IMR-90 (cell line): ENCODE measurements around the gene LGALSL. TPM values are rescaled to one million over a fixed set of nuclear protein-coding genes. Genes with fewer than 3 reads are reported as not detected.

Source experiments
- ATAC-seq: fragments of 200-7000 bp; cut with Tn5 transposase; 2 replicates; pipeline ENCODE4 v1.9.1; 2020; ENCODE audit warnings: low read depth, mild to moderate bottlenecking, moderate library complexity
- BruUV-seq: library from RNA; stranded (reverse); fragments of 400-500 nt; replicated peaks from 2 replicates; lab custom pipeline; 2021; lab: Mats Ljungman, UMichigan
- CTCF ChIA-PET: fragments of 300-600 bp; formaldehyde crosslinking; extraction: SDS; loops from one replicate; lab custom pipeline; 2021; ENCODE audit warnings: antibody characterized with exemption; lab: Yijun Ruan, JAX
- POLR2A ChIA-PET: fragments of 300-600 bp; sonication (Branson Sonifier 250); formaldehyde crosslinking; loops from one replicate; lab custom pipeline; 2022; ENCODE audit warnings: antibody characterized with exemption; ENCODE audit not compliant: unreplicated experiment; lab: Charles Lee
- DNase-seq: peaks from one replicate; pipeline ENCODE4 v3.0.0; 2013
- H2AFZ ChIP-seq: replicated peaks from 2 replicates; pipeline ENCODE3; 2013; ENCODE audit warnings: low read length, mild to moderate bottlenecking; ENCODE audit not compliant: poor library complexity
- H2AK5ac ChIP-seq: 2 replicates; pipeline ENCODE4 v1.6.1; 2013; ENCODE audit warnings: low read depth, low read length, inconsistent platforms
- H2AK9ac ChIP-seq: replicated peaks from 2 replicates; pipeline ENCODE3; 2013; ENCODE audit warnings: mild to moderate bottlenecking, low read depth, low read length, moderate library complexity; ENCODE audit not compliant: poor library complexity
- H2BK120ac ChIP-seq: 2 replicates; pipeline ENCODE4 v1.6.1; 2013; ENCODE audit warnings: low read depth, low read length, inconsistent platforms
- H2BK15ac ChIP-seq: 3 replicates; pipeline ENCODE4 v1.6.1; 2013; ENCODE audit warnings: low read depth, low read length, inconsistent platforms
- H2BK20ac ChIP-seq: 2 replicates; pipeline ENCODE4 v1.6.1; 2013; ENCODE audit warnings: low read depth, mild to moderate bottlenecking, inconsistent platforms, low read length, moderate library complexity
- H2BK5ac ChIP-seq: 2 replicates; pipeline ENCODE4 v1.6.1; 2013; ENCODE audit warnings: mild to moderate bottlenecking, low read depth, low read length, inconsistent platforms; ENCODE audit not compliant: poor library complexity, severe bottlenecking
- H3K14ac ChIP-seq: replicated peaks from 2 replicates; pipeline ENCODE4 v1.6.1; 2013; ENCODE audit warnings: low read depth, low read length, inconsistent platforms
- H3K18ac ChIP-seq: 2 replicates; pipeline ENCODE4 v1.6.1; 2013; ENCODE audit warnings: low read depth, low read length, control low read depth
- H3K23ac ChIP-seq: 2 replicates; pipeline ENCODE4 v1.6.1; 2013; ENCODE audit warnings: low read depth, low read length, inconsistent platforms
- H3K27ac ChIP-seq: 2 replicates; pipeline ENCODE4 v1.5.1; 2013; ENCODE audit warnings: mild to moderate bottlenecking, control low read depth, low read length; ENCODE audit not compliant: insufficient read depth
- H3K27me3 ChIP-seq: 2 replicates; pipeline ENCODE4 v1.6.1; 2013; ENCODE audit warnings: low read length; ENCODE audit not compliant: control insufficient read depth, insufficient read depth
- H3K36me3 ChIP-seq: 2 replicates; pipeline ENCODE4 v1.6.1; 2013; ENCODE audit warnings: low read length, mixed read lengths; ENCODE audit not compliant: control insufficient read depth, insufficient read depth
- H3K4ac ChIP-seq: 2 replicates; pipeline ENCODE4 v1.6.1; 2013; ENCODE audit warnings: low read depth, low read length, inconsistent platforms
- H3K4me1 ChIP-seq: 2 replicates; pipeline ENCODE4 v1.6.1; 2013; ENCODE audit warnings: low read length, mixed read lengths; ENCODE audit not compliant: control insufficient read depth, insufficient read depth
- H3K4me2 ChIP-seq: 2 replicates; pipeline ENCODE4 v1.6.1; 2013; ENCODE audit warnings: low read depth, mild to moderate bottlenecking, control low read depth, low read length, moderate library complexity
- H3K4me3 ChIP-seq: 2 replicates; pipeline ENCODE4 v1.5.1; 2013; ENCODE audit warnings: low read depth, mild to moderate bottlenecking, control low read depth, low read length, moderate library complexity; ENCODE audit not compliant: insufficient read depth
- H3K56ac ChIP-seq: 2 replicates; pipeline ENCODE4 v1.6.1; 2013; ENCODE audit warnings: low read length, inconsistent platforms; ENCODE audit not compliant: insufficient read depth; ENCODE audit errors: extremely low read depth
- H3K79me1 ChIP-seq, 2 experiments: 2 replicates each; pipeline ENCODE4 v1.6.1; 2013; ENCODE audit warnings: low read length in 2 of 2, inconsistent platforms in 1 of 2, low read depth in 1 of 2
- H3K9ac ChIP-seq: 2 replicates; pipeline ENCODE4 v1.6.1; 2013; ENCODE audit warnings: low read depth, low read length, control low read depth
- H3K9me1 ChIP-seq: 2 replicates; pipeline ENCODE4 v1.6.1; 2013; ENCODE audit warnings: low read length, inconsistent platforms; ENCODE audit not compliant: insufficient read depth
- H3K9me3 ChIP-seq: 2 replicates; pipeline ENCODE4 v1.6.1; 2013; ENCODE audit warnings: low read length; ENCODE audit not compliant: control insufficient read depth, insufficient read depth
- H4K20me1 ChIP-seq: 2 replicates; pipeline ENCODE4 v1.6.1; 2013; ENCODE audit warnings: low read length, inconsistent platforms; ENCODE audit not compliant: insufficient read depth
- H4K5ac ChIP-seq: 2 replicates; pipeline ENCODE4 v1.6.1; 2013; ENCODE audit warnings: mild to moderate bottlenecking, low read depth, low read length, control low read depth
- H4K8ac ChIP-seq, 2 experiments: 2 replicates each; pipeline ENCODE4 v1.6.1; 2013; ENCODE audit warnings: low read depth in 2 of 2, low read length in 2 of 2, control low read depth in 1 of 2, inconsistent platforms in 1 of 2
- H4K91ac ChIP-seq: 2 replicates; pipeline ENCODE4 v1.6.1; 2013; ENCODE audit warnings: low read depth, low read length, inconsistent platforms; ENCODE audit not compliant: insufficient read depth
- CHD1 ChIP-seq: IDR thresholded peaks from 2 replicates; pipeline ENCODE4 v1.6.1; 2012; ENCODE audit warnings: low read depth, low read length, improper control_type of control experiment
- CTCF ChIP-seq: conservative IDR thresholded peaks from 2 replicates; pipeline ENCODE4 v1.5.1; 2012; ENCODE audit warnings: mild to moderate bottlenecking, low read depth, low read length, improper control_type of control experiment
- MAFK ChIP-seq: IDR thresholded peaks from 2 replicates; pipeline ENCODE4 v1.6.1; 2012; ENCODE audit warnings: low read depth, low read length, improper control_type of control experiment
- POLR2A ChIP-seq: IDR thresholded peaks from 2 replicates; pipeline ENCODE4 v1.6.1; 2012; ENCODE audit warnings: mild to moderate bottlenecking, low read depth, low read length
- RAD21 ChIP-seq: IDR thresholded peaks from 2 replicates; pipeline ENCODE4 v1.6.1; 2012; ENCODE audit warnings: low read length, improper control_type of control experiment
- RCOR1 ChIP-seq: IDR thresholded peaks from 2 replicates; pipeline ENCODE4 v1.6.1; 2012; ENCODE audit warnings: mild to moderate bottlenecking, low read length, improper control_type of control experiment; ENCODE audit not compliant: insufficient replicate concordance
- SMC3 ChIP-seq: fragments of 150-350 bp; IDR thresholded peaks from 2 replicates; pipeline ENCODE4 v1.6.1; 2016; ENCODE audit warnings: low read depth, mild to moderate bottlenecking, antibody characterized with exemption, low read length, moderate library complexity
- USF2 ChIP-seq: fragments of 150-350 bp; IDR thresholded peaks from 2 replicates; pipeline ENCODE4 v1.6.1; 2017; ENCODE audit warnings: mild to moderate bottlenecking, antibody characterized with exemption, low read length, low read depth
- WGBS, 2 experiments: methylation state at CpG; one replicate each; pipeline versions ENCODE4 v1.1.5 to v1.1.7; 2013; ENCODE audit warnings: missing lambda C conversion rate in 2 of 2; ENCODE audit not compliant: insufficient read length in 1 of 2; ENCODE audit errors: extremely low coverage in 2 of 2; 5-methylcytosine and 5-hydroxymethylcytosine counted together
- dilution Hi-C: fragments of 300-500 bp; cut with HindIII; formaldehyde crosslinking; loops from one replicate; pipeline ENCODE4 v1.14.3; 2018; ENCODE audit warnings: low sequenced_read_pairs; ENCODE audit not compliant: unreplicated experiment
- in situ Hi-C: fragments of 300-500 bp; cut with MboI; formaldehyde crosslinking; loops from 3 replicates; pipeline ENCODE4 v1.14.3; 2019; ENCODE audit warnings: low sequenced_read_pairs, inconsistent platforms, mixed read lengths
- intact Hi-C: fragments of 100-400 bp; cut with micrococcal nuclease; formaldehyde crosslinking; loops from 2 replicates; pipeline ENCODE4 v1.10.0; 2022
- polyA plus RNA-seq, 3 experiments: library from polyadenylated mRNA; depleted of rRNA; stranded (reverse); fragments of >200 nt; gene quantifications; 2 replicates each; pipeline ENCODE4 v1.2.3, GENCODE V29; 2012; ENCODE audit warnings: low replicate concordance in 1 of 3
- total RNA-seq: library from RNA; depleted of rRNA; stranded (reverse); fragments of >200 nt; gene quantifications from 2 replicates; pipeline ENCODE4 v1.2.3, GENCODE V29; 2012

Gene LGALSL
- total and polyA plus RNA-seq, 2 of the 4 experiments (the other 2 are of a cell fraction) = 0.86 to 2.9 TPM

GRCh38 chr2:64461271-64462058 is 7.5 kb downstream of the LGALSL start:
- Histone ChIP-seq H4K8ac (no peak overlapping the region), H3K36me3 (no peaks in the 10 kb centered on the region), H3K4me2 (no peak overlapping the region), H3K27ac (no peak overlapping the region), H3K27me3 (peaks cover 7% of the 10 kb centered on the region), H3K4me1 (no peaks in the 10 kb centered on the region; the same call in 1 of the 2 replicates), H2AFZ (no peak overlapping the region), H2AK5ac (no peak overlapping the region), H2AK9ac (no peak overlapping the region), H3K79me1 (no peaks in the 10 kb centered on the region), H2BK15ac (no peak overlapping the region), H2BK20ac (no peak overlapping the region), H3K9me3 (no peaks in the 10 kb centered on the region), H3K14ac (no peak overlapping the region), H2BK5ac (no peak overlapping the region), H3K56ac (no peak overlapping the region), H3K18ac (no peak overlapping the region), H3K4ac (no peak overlapping the region), H3K4me3 (no peak overlapping the region), H3K9ac (no peak overlapping the region), H4K5ac (no peak overlapping the region), H2BK120ac (no peak overlapping the region), H4K20me1 (no peaks in the 10 kb centered on the region), H4K91ac (no peak overlapping the region), H3K23ac (no peak overlapping the region), H3K9me1 (no peaks in the 10 kb centered on the region)
- in situ Hi-C loops (no loop called here), dilution Hi-C loops (no loop called here), intact Hi-C loops (no loop called here)
- POLR2A ChIA-PET = no interaction called here
- no TSS peak for BruUV-seq
- DNase-seq = no peak
- no CpG with 5 or more reads among the region's 7 CpGs for WGBS, 2 experiments
- ATAC-seq = no peak
- no peak for TF ChIP-seq RAD21
- TF ChIP-seq MAFK = no peak
- no peak for TF ChIP-seq CHD1
- TF ChIP-seq USF2 = no peak
- no peak for TF ChIP-seq RCOR1
- TF ChIP-seq SMC3 = no peak
- no peak for TF ChIP-seq POLR2A
- TF ChIP-seq CTCF = no peak
- CTCF ChIA-PET = no interaction called here
